ENCODE results near the gene RPS15. TPM values are rescaled to one million over a fixed set of nuclear protein-coding genes. Genes with fewer than 3 reads are reported as not detected.

RPS15 gene
- total and polyA plus RNA-seq, 10 of the 15 experiments (the other 5 are each of a cell fraction or from before 2014, with no cell fraction given) = 559 to 3,158 (median 1,413) TPM

- TF ChIP-seq CUX1 (IDR thresholded peaks at IDR 0.05; ENCODE audit: insufficient replicate concordance, low read depth, low read length) = no peak
- TF ChIP-seq FOXM1 (IDR thresholded peaks at IDR 0.05; ENCODE audit: low read depth, low read length) = no peak
- TF ChIP-seq HDAC6 (IDR thresholded peaks at IDR 0.05; ENCODE audit: unreplicated experiment) = no peak
- TF ChIP-seq IRF4 (IDR thresholded peaks at IDR 0.05; ENCODE audit: low read depth, low read length) = no peak
- TF ChIP-seq CBX3 (IDR thresholded peaks at IDR 0.05; ENCODE audit: borderline replicate concordance, low read depth) = no peak
- TF ChIP-seq TBL1XR1 (IDR thresholded peaks at IDR 0.05; ENCODE audit: low read depth, low read length) = no peak
- no peak for TF ChIP-seq MTA3 (IDR thresholded peaks at IDR 0.05; ENCODE audit: borderline replicate concordance, low read length)
- TF ChIP-seq MTA2 (IDR thresholded peaks at IDR 0.05; ENCODE audit: low read depth) = no peak; the same call in 1 of the 2 replicates
- no peak for TF ChIP-seq FOXK2 (IDR thresholded peaks at IDR 0.05)
- TF ChIP-seq CBX5 (IDR thresholded peaks at IDR 0.05; ENCODE audit: low read depth) = no peak
- peak; percentile 81 for TF ChIP-seq RELA (IDR thresholded peaks at IDR 0.05; ENCODE audit: borderline replicate concordance, partially characterized antibody)
- no peak; the same call in 1 of the 2 replicates for TF ChIP-seq NR2C1 (IDR thresholded peaks at IDR 0.05)
- TF ChIP-seq EP300 (IDR thresholded peaks at IDR 0.05; ENCODE audit: borderline replicate concordance in 1 of 2, control insufficient read depth in 1 of 2, low read depth in 2 of 2, low read length in 2 of 2) = no peak
- TF ChIP-seq KDM1A (IDR thresholded peaks at IDR 0.05; ENCODE audit: borderline replicate concordance) = no peak
- TF ChIP-seq ESRRA (IDR thresholded peaks at IDR 0.05; ENCODE audit: low read length) = no peak
- TF ChIP-seq POU2F2 (IDR thresholded peaks at IDR 0.05; ENCODE audit: borderline replicate concordance, low read depth, low read length) = no peak
- no peak for TF ChIP-seq ZNF274 (IDR thresholded peaks at IDR 0.05; ENCODE audit: insufficient read depth, insufficient read length)
- TF ChIP-seq ATF2 (IDR thresholded peaks at IDR 0.05; ENCODE audit: low read length) = no peak
- TF ChIP-seq ATF7 (IDR thresholded peaks at IDR 0.05; ENCODE audit: low read depth) = 0 out of 2 replicates have a peak, but pooled peaks have one; percentile 38
- no peak for TF ChIP-seq RCOR1 (conservative IDR thresholded peaks at IDR 0.05; ENCODE audit: low read depth, low read length)
- TF ChIP-seq CHD4 (IDR thresholded peaks at IDR 0.05) = no peak
- TF ChIP-seq ASH2L (IDR thresholded peaks at IDR 0.05; ENCODE audit: borderline replicate concordance, low read depth) = no peak
- TF ChIP-seq NR2F1 (conservative IDR thresholded peaks at IDR 0.05) = peak; percentile 32; the same call in 1 of the 2 replicates
- peak; percentile 94 for TF ChIP-seq PML (IDR thresholded peaks at IDR 0.05; ENCODE audit: low read length)
- TF ChIP-seq SPI1 (IDR thresholded peaks at IDR 0.05; ENCODE audit: borderline replicate concordance, insufficient read depth, low read depth, low read length) = peak; percentile 38; the same call in 1 of the 2 replicates
- TF ChIP-seq NFYB (IDR thresholded peaks at IDR 0.05; ENCODE audit: insufficient read depth, low read depth, low read length) = no peak
- no peak for TF ChIP-seq BACH1 (IDR thresholded peaks at IDR 0.05; ENCODE audit: borderline replicate concordance)
Observed at GRCh38 chr19:1478934-1479707, 40.9 kb downstream of the RPS15 start, which contains the start of gene C19orf25 (continued).
